GM23338 (cell line): ENCODE results near the gene NR0B2.
A peak's percentile ranks its signal among the peaks of the same experiment; 100 is the strongest.

Experiments
- CREB1 ChIP-seq: fragments of 250-450 bp; sonication (Bioruptor Pico); IDR thresholded peaks from 2 replicates; pipeline ENCODE4 v1.5.0; 2020; ENCODE audit warnings: low read depth, mild to moderate bottlenecking, moderate library complexity
- CTCF ChIP-seq, 2 experiments: fragments of 200-600 bp in 1 of 2; sonication (generic) in 1 of 2; conservative IDR thresholded peaks; 2 replicates each; pipeline versions ENCODE4 v1.5.1 to v1.6.1; 2016 to 2017; ENCODE audit warnings: antibody characterized with exemption in 2 of 2, low read depth in 2 of 2, mild to moderate bottlenecking in 2 of 2, moderate library complexity in 1 of 2
- EZH2 ChIP-seq: fragments of 200-600 bp; sonication (generic); IDR thresholded peaks from one replicate; pipeline ENCODE4 v1.8.0; 2017; ENCODE audit warnings: antibody characterized with exemption, mild to moderate bottlenecking, low read depth; ENCODE audit not compliant: unreplicated experiment
- JUNB ChIP-seq: IDR thresholded peaks from one replicate; pipeline ENCODE4 v1.6.1; 2016; ENCODE audit warnings: antibody characterized with exemption; ENCODE audit not compliant: unreplicated experiment
- POLR2AphosphoS5 ChIP-seq: IDR thresholded peaks from 2 replicates; pipeline ENCODE4 v1.6.1; 2016; ENCODE audit warnings: antibody characterized with exemption, low read depth
- STAT1 ChIP-seq: IDR thresholded peaks from one replicate; pipeline ENCODE4 v1.6.1; 2016; ENCODE audit warnings: antibody characterized with exemption; ENCODE audit not compliant: unreplicated experiment
- ZNF114 ChIP-seq: fragments of 250-450 bp; sonication (Bioruptor Pico); IDR thresholded peaks from 2 replicates; pipeline ENCODE4 v1.5.0; 2020; ENCODE audit warnings: mild to moderate bottlenecking, moderate library complexity
- ZNF331 ChIP-seq: fragments of 250-450 bp; sonication (Bioruptor Pico); IDR thresholded peaks from 2 replicates; pipeline ENCODE4 v1.5.0; 2020; ENCODE audit warnings: low read depth, mild to moderate bottlenecking, moderate library complexity
- TF ChIP-seq, protein P1 (sequence below): IDR thresholded peaks from one replicate; pipeline ENCODE4 v1.6.1; 2018; ENCODE audit warnings: antibody characterized with exemption; ENCODE audit not compliant: unreplicated experiment
- TF ChIP-seq, protein P2 (sequence below): fragments of 250-450 bp; sonication (Bioruptor Pico); IDR thresholded peaks from 2 replicates; pipeline ENCODE4 v1.5.0; 2020; ENCODE audit warnings: mild to moderate bottlenecking, moderate library complexity

DNA sequence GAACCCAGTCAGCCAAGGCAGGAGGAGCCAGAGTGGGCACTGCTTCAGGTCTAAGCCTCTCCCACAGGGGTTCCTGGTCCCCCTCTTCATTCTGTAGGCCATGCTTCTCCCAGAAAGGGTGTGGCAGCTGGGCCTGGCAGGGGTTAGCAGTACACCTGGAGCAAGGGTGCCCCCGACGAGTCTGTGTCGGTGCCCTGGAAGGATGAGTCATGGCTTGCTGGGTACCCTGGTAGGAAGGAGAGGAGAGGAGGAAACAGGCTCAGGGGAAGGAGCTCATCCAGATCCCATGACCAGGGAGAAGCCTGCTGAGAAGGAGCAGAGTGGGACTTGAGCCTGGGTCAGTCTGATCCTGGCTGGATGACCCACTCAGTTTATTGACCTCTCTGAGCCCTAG is 36.1 kb upstream of the NR0B2 start:
- 0 out of 2 replicates have a peak, but pooled peaks have one; percentile 12 for TF ChIP-seq POLR2AphosphoS5
- no peak for TF ChIP-seq EZH2
- TF ChIP-seq CTCF (conservative IDR thresholded peaks at IDR 0.05; ENCODE audit: low read depth in 2 of 2), result no peak
- TF ChIP-seq STAT1, result no peak
- TF ChIP-seq, protein P1, sequence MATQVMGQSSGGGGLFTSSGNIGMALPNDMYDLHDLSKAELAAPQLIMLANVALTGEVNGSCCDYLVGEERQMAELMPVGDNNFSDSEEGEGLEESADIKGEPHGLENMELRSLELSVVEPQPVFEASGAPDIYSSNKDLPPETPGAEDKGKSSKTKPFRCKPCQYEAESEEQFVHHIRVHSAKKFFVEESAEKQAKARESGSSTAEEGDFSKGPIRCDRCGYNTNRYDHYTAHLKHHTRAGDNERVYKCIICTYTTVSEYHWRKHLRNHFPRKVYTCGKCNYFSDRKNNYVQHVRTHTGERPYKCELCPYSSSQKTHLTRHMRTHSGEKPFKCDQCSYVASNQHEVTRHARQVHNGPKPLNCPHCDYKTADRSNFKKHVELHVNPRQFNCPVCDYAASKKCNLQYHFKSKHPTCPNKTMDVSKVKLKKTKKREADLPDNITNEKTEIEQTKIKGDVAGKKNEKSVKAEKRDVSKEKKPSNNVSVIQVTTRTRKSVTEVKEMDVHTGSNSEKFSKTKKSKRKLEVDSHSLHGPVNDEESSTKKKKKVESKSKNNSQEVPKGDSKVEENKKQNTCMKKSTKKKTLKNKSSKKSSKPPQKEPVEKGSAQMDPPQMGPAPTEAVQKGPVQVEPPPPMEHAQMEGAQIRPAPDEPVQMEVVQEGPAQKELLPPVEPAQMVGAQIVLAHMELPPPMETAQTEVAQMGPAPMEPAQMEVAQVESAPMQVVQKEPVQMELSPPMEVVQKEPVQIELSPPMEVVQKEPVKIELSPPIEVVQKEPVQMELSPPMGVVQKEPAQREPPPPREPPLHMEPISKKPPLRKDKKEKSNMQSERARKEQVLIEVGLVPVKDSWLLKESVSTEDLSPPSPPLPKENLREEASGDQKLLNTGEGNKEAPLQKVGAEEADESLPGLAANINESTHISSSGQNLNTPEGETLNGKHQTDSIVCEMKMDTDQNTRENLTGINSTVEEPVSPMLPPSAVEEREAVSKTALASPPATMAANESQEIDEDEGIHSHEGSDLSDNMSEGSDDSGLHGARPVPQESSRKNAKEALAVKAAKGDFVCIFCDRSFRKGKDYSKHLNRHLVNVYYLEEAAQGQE, result no peak
- TF ChIP-seq ZNF331, result no peak
- no peak for TF ChIP-seq JUNB
- no peak for TF ChIP-seq CREB1 (CRISPR knock-in tag)
- no peak for TF ChIP-seq ZNF114 (CRISPR knock-in tag)
- TF ChIP-seq, protein P2, sequence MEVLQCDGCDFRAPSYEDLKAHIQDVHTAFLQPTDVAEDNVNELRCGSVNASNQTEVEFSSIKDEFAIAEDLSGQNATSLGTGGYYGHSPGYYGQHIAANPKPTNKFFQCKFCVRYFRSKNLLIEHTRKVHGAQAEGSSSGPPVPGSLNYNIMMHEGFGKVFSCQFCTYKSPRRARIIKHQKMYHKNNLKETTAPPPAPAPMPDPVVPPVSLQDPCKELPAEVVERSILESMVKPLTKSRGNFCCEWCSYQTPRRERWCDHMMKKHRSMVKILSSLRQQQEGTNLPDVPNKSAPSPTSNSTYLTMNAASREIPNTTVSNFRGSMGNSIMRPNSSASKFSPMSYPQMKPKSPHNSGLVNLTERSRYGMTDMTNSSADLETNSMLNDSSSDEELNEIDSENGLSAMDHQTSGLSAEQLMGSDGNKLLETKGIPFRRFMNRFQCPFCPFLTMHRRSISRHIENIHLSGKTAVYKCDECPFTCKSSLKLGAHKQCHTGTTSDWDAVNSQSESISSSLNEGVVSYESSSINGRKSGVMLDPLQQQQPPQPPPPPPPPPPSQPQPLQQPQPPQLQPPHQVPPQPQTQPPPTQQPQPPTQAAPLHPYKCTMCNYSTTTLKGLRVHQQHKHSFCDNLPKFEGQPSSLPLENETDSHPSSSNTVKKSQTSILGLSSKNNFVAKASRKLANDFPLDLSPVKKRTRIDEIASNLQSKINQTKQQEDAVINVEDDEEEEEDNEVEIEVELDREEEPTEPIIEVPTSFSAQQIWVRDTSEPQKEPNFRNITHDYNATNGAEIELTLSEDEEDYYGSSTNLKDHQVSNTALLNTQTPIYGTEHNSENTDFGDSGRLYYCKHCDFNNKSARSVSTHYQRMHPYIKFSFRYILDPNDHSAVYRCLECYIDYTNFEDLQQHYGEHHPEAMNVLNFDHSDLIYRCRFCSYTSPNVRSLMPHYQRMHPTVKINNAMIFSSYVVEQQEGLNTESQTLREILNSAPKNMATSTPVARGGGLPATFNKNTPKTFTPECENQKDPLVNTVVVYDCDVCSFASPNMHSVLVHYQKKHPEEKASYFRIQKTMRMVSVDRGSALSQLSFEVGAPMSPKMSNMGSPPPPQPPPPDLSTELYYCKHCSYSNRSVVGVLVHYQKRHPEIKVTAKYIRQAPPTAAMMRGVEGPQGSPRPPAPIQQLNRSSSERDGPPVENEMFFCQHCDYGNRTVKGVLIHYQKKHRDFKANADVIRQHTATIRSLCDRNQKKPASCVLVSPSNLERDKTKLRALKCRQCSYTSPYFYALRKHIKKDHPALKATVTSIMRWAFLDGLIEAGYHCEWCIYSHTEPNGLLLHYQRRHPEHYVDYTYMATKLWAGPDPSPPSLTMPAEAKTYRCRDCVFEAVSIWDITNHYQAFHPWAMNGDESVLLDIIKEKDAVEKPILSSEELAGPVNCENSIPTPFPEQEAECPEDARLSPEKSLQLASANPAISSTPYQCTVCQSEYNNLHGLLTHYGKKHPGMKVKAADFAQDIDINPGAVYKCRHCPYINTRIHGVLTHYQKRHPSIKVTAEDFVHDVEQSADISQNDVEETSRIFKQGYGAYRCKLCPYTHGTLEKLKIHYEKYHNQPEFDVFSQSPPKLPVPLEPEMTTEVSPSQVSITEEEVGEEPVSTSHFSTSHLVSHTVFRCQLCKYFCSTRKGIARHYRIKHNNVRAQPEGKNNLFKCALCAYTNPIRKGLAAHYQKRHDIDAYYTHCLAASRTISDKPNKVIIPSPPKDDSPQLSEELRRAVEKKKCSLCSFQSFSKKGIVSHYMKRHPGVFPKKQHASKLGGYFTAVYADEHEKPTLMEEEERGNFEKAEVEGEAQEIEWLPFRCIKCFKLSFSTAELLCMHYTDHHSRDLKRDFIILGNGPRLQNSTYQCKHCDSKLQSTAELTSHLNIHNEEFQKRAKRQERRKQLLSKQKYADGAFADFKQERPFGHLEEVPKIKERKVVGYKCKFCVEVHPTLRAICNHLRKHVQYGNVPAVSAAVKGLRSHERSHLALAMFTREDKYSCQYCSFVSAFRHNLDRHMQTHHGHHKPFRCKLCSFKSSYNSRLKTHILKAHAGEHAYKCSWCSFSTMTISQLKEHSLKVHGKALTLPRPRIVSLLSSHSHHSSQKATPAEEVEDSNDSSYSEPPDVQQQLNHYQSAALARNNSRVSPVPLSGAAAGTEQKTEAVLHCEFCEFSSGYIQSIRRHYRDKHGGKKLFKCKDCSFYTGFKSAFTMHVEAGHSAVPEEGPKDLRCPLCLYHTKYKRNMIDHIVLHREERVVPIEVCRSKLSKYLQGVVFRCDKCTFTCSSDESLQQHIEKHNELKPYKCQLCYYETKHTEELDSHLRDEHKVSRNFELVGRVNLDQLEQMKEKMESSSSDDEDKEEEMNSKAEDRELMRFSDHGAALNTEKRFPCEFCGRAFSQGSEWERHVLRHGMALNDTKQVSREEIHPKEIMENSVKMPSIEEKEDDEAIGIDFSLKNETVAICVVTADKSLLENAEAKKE (CRISPR knock-in tag), result no peak
